CD4-positive, alpha-beta T cell treated with Interleukin-15 for 1 hour (primary cell): ENCODE measurements around the gene THEM5.
"Not testable (repeated sequence)": the region's sequence is repeated elsewhere in the genome, so short reads cannot be mapped to it uniquely, and the experiment has no call there.

Experiments used
- DNase-seq: peaks from one replicate; pipeline ENCODE4 v3.0.0-alpha.2; 2020

Gene THEM5

DNA sequence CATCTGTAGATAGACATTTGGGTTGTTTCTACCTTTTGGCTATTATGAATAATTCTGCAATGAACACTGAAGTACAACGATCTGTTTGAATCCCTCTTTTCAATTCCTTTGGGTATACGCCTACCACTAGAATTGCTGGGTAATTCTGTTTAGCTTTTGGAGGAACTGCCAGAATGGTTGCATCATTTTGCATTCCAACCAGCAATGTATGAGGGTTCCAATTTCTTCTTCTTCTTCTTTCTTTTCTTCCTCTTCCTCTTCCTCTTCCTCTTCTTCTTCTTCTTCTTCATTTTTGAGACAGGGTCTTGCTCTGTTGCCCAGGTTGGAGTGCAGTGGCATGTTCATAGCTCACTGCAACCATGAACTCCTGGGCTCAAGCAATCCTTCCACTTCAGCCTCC, 13.8 kb upstream of the THEM5 start:
- no peak for DNase-seq

DNA sequence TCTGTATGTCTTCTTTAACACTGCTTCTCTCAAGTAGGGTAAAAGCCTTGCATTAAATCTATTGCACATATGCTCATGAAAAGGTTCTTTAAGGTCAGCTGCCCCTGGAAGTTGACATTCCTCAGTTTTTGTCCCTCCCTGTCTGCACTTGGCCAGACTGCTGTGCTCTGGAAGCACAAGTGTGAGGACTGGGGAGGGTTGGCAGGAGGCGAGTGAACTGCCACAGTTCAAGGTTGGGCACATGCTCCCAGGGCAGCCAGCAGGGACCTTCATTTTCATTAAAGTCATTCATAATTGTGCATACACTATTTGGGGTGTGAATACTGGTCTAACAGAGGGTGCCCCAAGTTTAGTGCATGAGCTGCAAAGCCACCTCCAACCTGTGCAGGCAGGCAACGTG, 10.9 kb upstream of the THEM5 start:
- no peak for DNase-seq

DNA sequence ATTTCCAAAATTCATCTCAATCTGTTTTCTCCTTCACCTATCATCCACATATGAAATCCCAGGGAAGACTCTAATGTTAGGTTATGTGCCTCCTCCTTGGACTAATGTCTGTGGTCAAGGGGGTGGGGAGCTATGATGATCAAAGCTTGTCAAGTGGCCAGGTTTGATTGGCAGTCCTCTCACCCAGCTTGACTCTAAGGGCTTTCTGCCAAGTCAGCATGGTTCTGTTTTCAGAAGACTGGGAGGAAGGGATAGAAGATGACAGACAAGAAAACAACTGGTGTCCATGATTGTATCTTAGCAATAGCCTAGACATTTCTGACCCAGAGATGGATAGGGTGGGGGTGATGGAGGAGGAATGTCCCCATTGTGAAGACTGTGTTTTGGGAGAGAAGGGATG, 9.1 kb upstream of the THEM5 start:
- DNase-seq = no peak

- DNase-seq = no peak
These were observed 7.1 kb upstream of the THEM5 start for GRCh38 chr1:151860504-151861187.

DNA sequence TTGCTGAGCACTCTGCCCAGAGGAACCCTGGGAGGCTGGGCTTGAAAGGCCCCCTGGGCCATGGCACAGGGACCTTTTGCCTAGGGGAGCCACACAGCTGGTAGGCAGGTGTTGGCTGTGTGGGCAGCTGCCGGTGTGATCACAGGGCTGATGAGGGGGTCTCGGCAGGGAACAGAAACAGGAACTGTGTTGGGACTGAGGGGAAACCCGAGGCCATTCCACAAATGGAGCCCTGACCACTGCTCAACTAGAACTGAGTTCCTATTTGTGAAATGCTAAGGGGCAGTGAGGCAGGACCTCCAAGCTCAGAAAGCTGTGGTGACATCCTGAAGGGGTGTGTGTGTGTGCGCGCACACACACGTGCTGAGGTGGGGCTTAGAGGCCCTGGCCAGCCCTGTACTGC, 6.4 kb upstream of the THEM5 start:
- no peak for DNase-seq

DNA sequence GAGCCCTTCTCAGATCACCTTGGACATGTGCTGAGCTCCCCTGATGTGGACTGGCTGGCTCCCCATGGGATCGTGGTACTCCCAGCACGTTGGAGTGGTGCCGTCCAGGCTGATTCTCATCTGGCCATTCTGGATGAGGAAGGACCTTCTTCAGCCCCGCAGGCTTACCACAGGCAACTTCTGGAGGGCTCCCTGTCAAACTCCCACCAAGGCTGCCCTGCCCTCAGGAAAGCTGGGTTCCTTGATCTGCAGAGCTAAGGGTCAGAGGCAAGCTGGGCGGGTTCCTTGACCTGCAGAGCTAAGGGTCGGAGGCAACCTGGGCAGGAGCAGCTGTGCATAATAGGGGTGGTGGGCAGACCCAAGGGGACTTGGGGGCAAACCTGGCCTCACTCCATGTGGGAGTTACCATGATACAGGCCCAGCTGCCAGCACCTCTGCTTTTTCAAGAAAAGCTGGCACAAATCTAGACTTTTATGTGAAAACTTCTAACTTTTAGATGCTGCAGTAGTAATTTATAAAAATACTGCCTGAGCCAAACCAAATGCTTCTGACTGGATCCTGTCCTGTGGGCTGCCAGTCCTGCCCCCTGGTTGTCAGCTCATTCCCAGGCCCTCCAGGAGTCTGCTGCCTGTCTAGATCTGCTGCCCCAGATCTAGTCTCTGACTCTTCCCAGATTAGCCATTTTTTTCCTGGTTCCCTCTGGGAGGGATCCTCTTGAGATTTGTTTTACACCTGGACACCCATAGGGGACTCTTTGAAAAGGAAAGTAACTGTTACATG, 5.6 kb upstream of the THEM5 start:
- DNase-seq = no peak

DNA sequence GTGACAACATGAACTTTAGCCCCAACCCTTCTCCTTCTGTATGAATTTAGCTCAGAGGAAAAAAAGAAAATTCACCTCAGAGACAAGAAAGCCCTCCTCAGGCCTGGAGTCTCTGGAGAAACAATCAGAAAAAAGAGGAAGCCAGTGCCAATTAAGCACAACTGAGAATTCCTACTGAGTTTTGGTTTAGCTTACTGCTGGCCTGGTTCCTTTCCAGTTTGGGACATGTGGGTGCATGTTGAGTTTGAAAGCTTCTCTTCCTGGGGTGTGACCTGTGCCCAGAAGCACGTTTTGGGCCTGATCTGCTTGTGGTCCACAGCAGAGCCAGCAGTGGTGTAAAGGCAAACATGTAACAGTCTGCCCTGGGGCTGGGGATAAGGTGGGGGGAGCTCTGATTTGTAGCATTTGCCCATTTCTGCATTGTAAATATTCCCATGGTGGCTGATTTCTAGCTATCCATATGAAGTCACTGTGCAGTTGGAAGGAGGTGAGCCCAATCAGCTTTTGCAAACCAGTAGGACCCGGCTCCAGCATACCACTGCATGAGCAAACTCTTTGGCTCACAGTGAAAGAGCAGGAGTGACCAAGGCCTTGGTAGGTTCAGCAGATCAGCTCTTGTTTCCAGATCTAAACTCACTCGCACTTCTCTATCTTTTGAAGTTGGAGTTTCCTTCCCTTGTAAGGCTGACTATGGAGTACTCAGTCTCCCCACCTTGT, 4.7 kb upstream of the THEM5 start:
- DNase-seq = no peak

DNA sequence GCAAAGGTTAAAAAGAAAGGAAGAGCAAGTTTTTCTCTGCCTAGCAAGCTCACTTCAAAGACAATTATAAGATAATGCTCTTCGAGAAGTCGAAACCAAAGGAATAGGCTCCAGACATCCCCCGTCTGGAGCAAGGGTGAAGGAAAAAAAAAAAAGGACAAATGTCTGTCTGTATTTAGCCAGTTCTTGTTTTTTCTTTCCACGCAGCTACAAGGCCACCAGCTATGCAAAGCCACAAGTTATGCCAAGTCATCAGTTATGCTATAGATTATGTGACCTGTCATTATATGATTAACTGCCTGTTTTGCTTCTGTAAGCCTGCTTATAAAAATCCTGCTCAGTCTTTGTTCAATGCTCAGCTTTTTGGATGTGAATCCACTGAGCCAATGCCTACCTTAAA, 2.4 kb upstream of the THEM5 start:
- DNase-seq = no peak

- DNase-seq = not testable (repeated sequence)
These were observed 2.0 kb upstream of the THEM5 start for GRCh38 chr1:151855516-151855915.

GRCh38 chr1:151854658-151855057, 1.1 kb upstream of the THEM5 start:
- no peak for DNase-seq

GRCh38 chr1:151852733-151853132, 779 bp downstream of the THEM5 start:
- DNase-seq = no peak

- no peak for DNase-seq
These were observed 1.6 kb downstream of the THEM5 start for GRCh38 chr1:151851886-151852285.

GRCh38 chr1:151849871-151850270, 3.6 kb downstream of the THEM5 start:
- no peak for DNase-seq

- no peak for DNase-seq
These were observed 4.4 kb downstream of the THEM5 start for GRCh38 chr1:151849126-151849525.

GRCh38 chr1:151847867-151848596, 5.5 kb downstream of the THEM5 start:
- DNase-seq = no peak

DNA sequence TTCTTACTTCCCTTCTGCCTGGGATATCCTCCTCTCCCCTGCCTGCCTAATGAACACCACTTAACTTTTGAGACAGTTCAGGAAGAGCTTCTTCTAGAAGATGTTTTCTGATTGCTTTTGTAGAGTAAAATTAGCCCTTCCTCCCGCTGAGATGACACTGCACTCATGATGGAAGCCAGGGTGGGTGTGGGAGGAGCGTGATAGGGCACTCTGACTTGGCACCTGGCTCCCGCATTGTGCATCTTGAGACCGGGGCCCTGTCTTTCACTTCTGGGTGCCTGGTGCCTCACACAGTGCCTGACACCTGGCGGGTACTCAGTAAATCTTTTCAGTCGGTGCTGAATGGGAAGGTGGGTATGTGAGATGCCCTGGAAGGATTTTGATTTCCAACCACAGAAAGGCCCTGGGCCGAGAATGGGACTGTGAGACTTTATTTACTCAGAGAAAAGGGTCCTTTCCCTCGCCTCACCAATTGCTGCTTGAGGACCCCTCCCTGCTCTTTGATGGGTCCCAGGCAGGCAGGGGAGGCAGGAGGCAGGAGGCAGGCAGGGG, 6.8 kb downstream of the THEM5 start:
- no peak for DNase-seq

- DNase-seq = no peak
These were observed 7.4 kb downstream of the THEM5 start for GRCh38 chr1:151846062-151846568.

DNA sequence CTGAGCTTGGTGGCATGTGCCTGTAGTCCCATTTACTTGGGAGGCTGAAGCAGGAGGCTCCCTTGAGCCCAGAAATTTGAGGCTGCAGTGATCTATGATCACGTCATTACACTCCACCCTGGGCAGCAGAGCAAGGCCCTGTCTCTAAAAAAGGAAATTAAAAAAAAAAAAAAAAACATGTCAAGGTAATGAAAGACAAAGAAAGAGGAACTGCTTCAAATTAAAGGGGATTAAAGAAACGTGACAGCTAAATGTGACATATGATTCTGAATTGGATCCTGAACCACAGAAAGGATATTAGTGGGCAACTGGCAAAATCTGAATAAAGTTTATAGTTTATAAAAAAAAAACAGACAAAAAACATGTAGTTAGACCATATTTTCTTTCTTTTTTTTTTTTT, 10.1 kb downstream of the THEM5 start:
- DNase-seq = no peak

GRCh38 chr1:151841141-151841540, 12.4 kb downstream of the THEM5 start:
- no peak for DNase-seq

DNA sequence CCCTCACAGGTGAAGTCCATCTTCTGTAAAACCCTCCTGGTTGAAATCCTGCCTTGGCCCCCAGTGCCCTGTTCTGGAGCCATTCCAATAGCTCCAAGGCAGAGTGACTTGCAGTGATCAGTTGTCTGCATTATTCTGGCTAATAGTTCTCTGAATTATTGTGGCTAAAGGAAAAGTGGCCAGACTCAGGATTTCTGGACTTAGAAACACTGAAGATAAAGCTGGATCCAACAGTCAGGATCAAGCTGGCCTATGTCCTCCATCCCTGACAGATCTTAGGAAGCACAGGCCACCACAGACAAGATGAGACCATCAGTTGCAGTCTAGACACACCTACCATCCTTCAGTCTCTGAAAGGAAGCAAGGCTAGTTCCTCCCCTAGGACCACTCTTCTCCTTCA, 13.1 kb downstream of the THEM5 start:
- no peak for DNase-seq

- peak; percentile 71 for DNase-seq
These were observed 13.8 kb downstream of the THEM5 start, which contains the start of gene C2CD4D for GRCh38 chr1:151839457-151840403. Gene C2CD4D (minus strand): TSS chr1:151839820. CDS start chr1:151838989, 831 bp downstream.

DNA sequence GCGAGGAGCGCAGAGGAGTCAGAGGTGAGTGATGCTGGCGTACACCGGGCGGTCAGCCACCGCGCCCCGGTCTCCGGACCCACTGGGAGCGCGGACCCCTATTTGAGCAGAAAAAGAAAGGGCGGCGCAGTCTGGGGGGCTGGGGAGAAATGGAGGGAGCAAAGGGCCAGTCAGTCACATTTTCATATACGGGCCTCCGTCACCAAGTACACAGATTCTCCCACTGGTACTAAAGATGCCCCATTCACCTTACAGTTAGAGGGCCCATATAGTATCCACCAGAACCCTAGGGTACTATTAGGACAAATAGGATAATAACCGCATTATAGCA, 14.5 kb downstream of the THEM5 start:
- DNase-seq = no peak
